HepG2 (cell line): ENCODE measurements around the gene CD58. TPM values are rescaled to one million over a fixed set of nuclear protein-coding genes. Genes with fewer than 3 reads are reported as not detected.

Experiments
- AHR ChIP-seq: IDR thresholded peaks from 2 replicates; pipeline ENCODE4 v1.6.1; 2018; ENCODE audit warnings: missing genetic modification reagents, missing compliant biosample characterization
- CENPT ChIP-seq: sonication (generic); formaldehyde crosslinking; IDR thresholded peaks from 2 replicates; pipeline ENCODE4 v1.8.0; 2022; ENCODE audit warnings: low read depth, mild to moderate bottlenecking, moderate library complexity, missing genetic modification reagents
- DPF2 ChIP-seq: sonication (generic); formaldehyde crosslinking; IDR thresholded peaks from 2 replicates; pipeline ENCODE4 v1.4.0; 2020; ENCODE audit warnings: mild to moderate bottlenecking, low read depth, missing genetic modification reagents, borderline replicate concordance
- HNF1A ChIP-seq, 2 experiments: sonication (generic) in 1 of 2; formaldehyde crosslinking in 1 of 2; IDR thresholded peaks; 2 replicates each; pipeline versions ENCODE4 v1.4.0 to v1.6.1; 2016 to 2020; ENCODE audit warnings: borderline replicate concordance in 1 of 2, low read depth in 1 of 2, mild to moderate bottlenecking in 1 of 2, missing genetic modification reagents in 1 of 2
- LCORL ChIP-seq, 2 experiments: fragments of 450-650 bp in 1 of 2; sonication (generic) in 1 of 2; formaldehyde crosslinking in 1 of 2; IDR thresholded peaks; 2 replicates each; pipeline versions ENCODE4 v1.5.0 to v1.6.1; 2017 to 2020; ENCODE audit warnings: antibody characterized with exemption in 1 of 2, missing genetic modification reagents in 1 of 2
- NFE2L2 ChIP-seq: fragments of 150-350 bp; IDR thresholded peaks from 2 replicates; pipeline ENCODE4 v1.6.1; 2014; ENCODE audit warnings: low read length
- PHF21A ChIP-seq: sonication (generic); formaldehyde crosslinking; IDR thresholded peaks from 2 replicates; pipeline ENCODE4 v1.5.0; 2020; ENCODE audit warnings: mild to moderate bottlenecking, missing genetic modification reagents
- RFXANK ChIP-seq: IDR thresholded peaks from 2 replicates; pipeline ENCODE4 v1.6.1; 2016
- ZBTB46 ChIP-seq: sonication (generic); formaldehyde crosslinking; IDR thresholded peaks from 2 replicates; pipeline ENCODE4 v1.4.0; 2020; ENCODE audit warnings: mild to moderate bottlenecking, missing genetic modification reagents, borderline replicate concordance
- ZNF234 ChIP-seq: sonication (generic); formaldehyde crosslinking; conservative IDR thresholded peaks from 2 replicates; pipeline ENCODE4 v1.5.1; 2020; ENCODE audit warnings: mild to moderate bottlenecking, missing genetic modification reagents
- ZNF337 ChIP-seq: sonication (generic); formaldehyde crosslinking; IDR thresholded peaks from 2 replicates; pipeline ENCODE4 v1.5.1; 2020; ENCODE audit warnings: missing genetic modification reagents, low read depth, mild to moderate bottlenecking, borderline replicate concordance
- ZNF383 ChIP-seq: sonication (generic); formaldehyde crosslinking; IDR thresholded peaks from 2 replicates; pipeline ENCODE4 v1.4.0; 2020; ENCODE audit warnings: missing genetic modification reagents, mild to moderate bottlenecking, borderline replicate concordance
- ZNF501 ChIP-seq: sonication (generic); formaldehyde crosslinking; IDR thresholded peaks from 2 replicates; pipeline ENCODE4 v1.5.1; 2020; ENCODE audit warnings: mild to moderate bottlenecking, moderate library complexity, missing genetic modification reagents
- ZNF780A ChIP-seq: sonication (generic); formaldehyde crosslinking; IDR thresholded peaks from 2 replicates; pipeline ENCODE4 v1.8.0; 2022; ENCODE audit warnings: mild to moderate bottlenecking, missing genetic modification reagents, moderate library complexity
- ZNF784 ChIP-seq: sonication (generic); formaldehyde crosslinking; IDR thresholded peaks from 2 replicates; pipeline ENCODE4 v1.5.1; 2020; ENCODE audit warnings: missing genetic modification reagents, mild to moderate bottlenecking, borderline replicate concordance
- ZNF800 ChIP-seq: sonication (generic); formaldehyde crosslinking; IDR thresholded peaks from 2 replicates; pipeline ENCODE4 v1.4.0; 2020; ENCODE audit warnings: missing genetic modification reagents
- ZNF883 ChIP-seq: sonication (generic); formaldehyde crosslinking; IDR thresholded peaks from 2 replicates; pipeline ENCODE4 v1.5.1; 2020; ENCODE audit warnings: mild to moderate bottlenecking, missing genetic modification reagents; ENCODE audit errors: not compliant biosample characterization
- polyA plus RNA-seq, 8 experiments: library from polyadenylated mRNA; depleted of rRNA in 3 of 8; stranded (reverse) in 7 of 8; unstranded in 1 of 8; fragments of >200 nt; fragmentation: Illumina TruSeq in 4 of 8; extraction: Trizol in 4 of 8; gene quantifications; 2 replicates each; pipeline versions ENCODE4 v1.2.1 to v1.2.3, GENCODE V29; 2011 to 2016; ENCODE audit warnings: low read depth in 4 of 8, missing spikeins in 1 of 8, mixed read lengths in 1 of 8; ENCODE audit not compliant: insufficient read depth in 1 of 8
- total RNA-seq, 5 experiments: library from RNA; depleted of rRNA; stranded (reverse); fragments of >200 nt; fragmentation: Illumina TruSeq; extraction: Trizol; gene quantifications; 2 replicates each; pipeline ENCODE4 v1.2.3, GENCODE V29; 2016; ENCODE audit warnings: low read depth in 1 of 5

CD58 gene
- total and polyA plus RNA-seq, 2 of the 13 experiments (the other 11 are each of a cell fraction or from before 2014, with no cell fraction given) = 9.4 to 13.5 TPM

- TF ChIP-seq HNF1A (IDR thresholded peaks at IDR 0.05; ENCODE audit: low read depth) (peak; percentile 95), HNF1A (CRISPR knock-in tag; IDR thresholded peaks at IDR 0.05; ENCODE audit: borderline replicate concordance) (peak; percentile 99), ZNF883 (CRISPR knock-in tag) (no peak), ZNF337 (peak; percentile 98; the same call in 1 of the 2 replicates), CENPT (CRISPR knock-in tag) (no peak), ZBTB46 (CRISPR knock-in tag) (0 out of 2 replicates have a peak, but pooled peaks have one; percentile 52), AHR (CRISPR knock-in tag) (no peak; the same call in 1 of the 2 replicates), ZNF501 (CRISPR knock-in tag) (no peak), RFXANK (CRISPR knock-in tag) (no peak), ZNF800 (CRISPR knock-in tag) (peak; percentile 71; the same call in 1 of the 2 replicates), ZNF383 (0 out of 2 replicates have a peak, but pooled peaks have one; percentile 25), ZNF780A (CRISPR knock-in tag) (no peak), DPF2 (CRISPR knock-in tag) (peak; percentile 89), PHF21A (peak; percentile 100), ZNF784 (no peak), LCORL (IDR thresholded peaks at IDR 0.05) (no peak), LCORL (CRISPR knock-in tag; IDR thresholded peaks at IDR 0.05) (peak; percentile 79), ZNF234 (CRISPR knock-in tag) (no peak), NFE2L2 (no peak)
Observed at GRCh38 chr1:116474921-116475849, 95.6 kb downstream of the CD58 start (continued).
